ENCODE data around the gene PLCB1. TPM values are rescaled to one million over a fixed set of nuclear protein-coding genes. Genes with fewer than 3 reads are reported as not detected.

Gene PLCB1
- total RNA-seq, 1 experiment from 2014 or later, result 11.3 TPM

- DNase-seq (ENCODE audit: low spot score), result peak; percentile 38
- no peaks in the 10 kb centered on the region for H3K27me3 Mint-ChIP-seq (ENCODE audit: low read depth)
- ChIA-PET CTCF (interaction anchor here (0.6 to 2.0 kb wide), 18 partner anchors 8 to 604 kb away, joined by 3 to 7 read pairs (median 4); partner anchors contain the start of gene PLCB1), POLR2A (no interaction called here)
- H3K9me3 Mint-ChIP-seq, result no peaks in the 10 kb centered on the region
- no peaks in the 10 kb centered on the region for H3K36me3 Mint-ChIP-seq
- H3K4me3 Mint-ChIP-seq, result no peak overlapping the region
- TF ChIP-seq MAX (CRISPR knock-in tag; IDR thresholded peaks at IDR 0.05) (no peak), NR1H2 (CRISPR knock-in tag; IDR thresholded peaks at IDR 0.05) (no peak), AFF4 (CRISPR knock-in tag; IDR thresholded peaks at IDR 0.05; ENCODE audit: borderline replicate concordance) (no peak), ZNF423 (CRISPR knock-in tag; IDR thresholded peaks at IDR 0.05) (no peak), PREB (CRISPR knock-in tag; IDR thresholded peaks at IDR 0.05; ENCODE audit: borderline replicate concordance) (no peak)
- ATAC-seq, result peak; percentile 99
- H3K27ac Mint-ChIP-seq, result no peak overlapping the region
- H3K4me1 Mint-ChIP-seq, result peaks cover 10% of the 10 kb centered on the region
Observed at GRCh38 chr20:8534368-8535160, 402.5 kb downstream of the PLCB1 start.

GRCh38 chr20:8535403-8536261 lies 403.6 kb downstream of the PLCB1 start:
- Mint-ChIP-seq H3K9me3 (no peaks in the 10 kb centered on the region), H3K4me3 (no peak overlapping the region), H3K36me3 (no peaks in the 10 kb centered on the region), H3K4me1 (peaks cover 10% of the 10 kb centered on the region), H3K27me3 (ENCODE audit: low read depth) (no peaks in the 10 kb centered on the region), H3K27ac (no peak overlapping the region)
- POLR2A ChIA-PET, result no interaction called here
- CTCF ChIA-PET, result interaction anchor here (0.6 to 2.0 kb wide), 17 partner anchors 10 to 605 kb away, joined by 3 to 7 read pairs (median 3); partner anchors contain the start of gene PLCB1
- ATAC-seq, result peak; percentile 40; the same call in 1 of the 2 replicates
- TF ChIP-seq FOXK1 (CRISPR knock-in tag; IDR thresholded peaks at IDR 0.05) (no peak), CTCF (IDR thresholded peaks at IDR 0.05) (peak; percentile 30; the same call in 1 of the 2 replicates)
- DNase-seq (ENCODE audit: low spot score), result peak; percentile 40

- no peaks in the 10 kb centered on the region for H3K9me3 Mint-ChIP-seq
- TF ChIP-seq PRRX2 (CRISPR knock-in tag; IDR thresholded peaks at IDR 0.05) (no peak), GABPB1 (CRISPR knock-in tag; IDR thresholded peaks at IDR 0.05) (no peak), TEAD1 (CRISPR knock-in tag; IDR thresholded peaks at IDR 0.05) (no peak), ZMAT4 (CRISPR knock-in tag; IDR thresholded peaks at IDR 0.05) (no peak), PREB (CRISPR knock-in tag; IDR thresholded peaks at IDR 0.05; ENCODE audit: borderline replicate concordance) (no peak), ARID4B (CRISPR knock-in tag; IDR thresholded peaks at IDR 0.05; ENCODE audit: borderline replicate concordance) (no peak), SP1 (CRISPR knock-in tag; conservative IDR thresholded peaks at IDR 0.05) (no peak), CREM (CRISPR knock-in tag; IDR thresholded peaks at IDR 0.05) (no peak)
Observed at GRCh38 chr20:8536262-8536618, 404.2 kb downstream of the PLCB1 start.

More at GRCh38 chr20:8536262-8536618, 404.2 kb downstream of the PLCB1 start:
- ChIA-PET CTCF (interaction anchor here (1.1 to 1.8 kb wide), 3 partner anchors 10 to 514 kb away, joined by 3 to 6 read pairs (median 3); no protein-coding TSS in a partner anchor), POLR2A (no interaction called here)
- Mint-ChIP-seq H3K4me1 (peaks cover 10% of the 10 kb centered on the region), H3K36me3 (no peaks in the 10 kb centered on the region), H3K27me3 (ENCODE audit: low read depth) (no peaks in the 10 kb centered on the region; the same call in 1 of the 2 replicates), H3K27ac (no peak overlapping the region), H3K4me3 (no peak overlapping the region)
- no peak for ATAC-seq
- no peak for DNase-seq (ENCODE audit: low spot score)

Measured in WTC11 (cell line).